K562 (cell line): ENCODE measurements around the gene PRDM16. TPM values are rescaled to one million over a fixed set of nuclear protein-coding genes. Genes with fewer than 3 reads are reported as not detected.

Experiments
- ATAC-seq: fragments of 200-7000 bp; cut with Tn5 transposase; 3 replicates; pipeline ENCODE4 v1.9.1; 2020; ENCODE audit warnings: moderate library complexity
- BruUV-seq: library from RNA; stranded (reverse); fragments of 400-500 nt; replicated peaks from 2 replicates; lab custom pipeline; 2021; lab: Mats Ljungman, UMichigan
- CTCF ChIA-PET: fragments of 300-600 bp; formaldehyde crosslinking; extraction: SDS; loops from one replicate; lab custom pipeline; 2021; ENCODE audit warnings: low intra/inter-chr PET ratio; lab: Yijun Ruan, JAX
- POLR2A ChIA-PET: fragments of 300-600, 350-650 bp; sonication (Branson Sonifier 250); formaldehyde crosslinking; extraction: SDS; loops from one replicate; lab custom pipeline; 2021; ENCODE audit warnings: antibody characterized with exemption, inconsistent platforms; lab: Yijun Ruan, JAX
- DNase-seq, 4 experiments: peaks; one replicate each; pipeline versions ENCODE4 v3.0.0 to v3.0.0-alpha.2; 2011 to 2018; ENCODE audit warnings: low spot score in 3 of 4, mixed read lengths in 3 of 4; ENCODE audit errors: extremely low read depth in 1 of 4
- FAIRE-seq: peaks from 2 replicates; lab custom pipeline; 2011; peaks lifted over from hg19 to GRCh38; lab: Jason Lieb, UNC
- H2AFZ ChIP-seq: 2 replicates; pipeline ENCODE4 v1.6.0; 2011; ENCODE audit warnings: low read depth, low read length, control low read depth, inconsistent platforms
- H3K27ac ChIP-seq: fragments of 200-600 bp; 3 replicates; pipeline ENCODE4 v1.8.0; 2011; ENCODE audit warnings: low read depth, mild to moderate bottlenecking, control low read depth, inconsistent platforms, low read length, moderate library complexity, mixed read lengths; ENCODE audit errors: extremely low read depth
- H3K27me3 ChIP-seq, 2 experiments: fragments of 300-600 bp in 1 of 2; 2 replicates in 1 of 2; 3 replicates in 1 of 2; pipeline versions ENCODE4 v1.6.0 to v1.8.0; 2011; ENCODE audit warnings: inconsistent platforms in 2 of 2, low read length in 2 of 2, mild to moderate bottlenecking in 1 of 2, mixed read lengths in 1 of 2, moderate library complexity in 1 of 2; ENCODE audit not compliant: control insufficient read depth in 2 of 2, insufficient read depth in 2 of 2
- H3K36me3 ChIP-seq: fragments of 300-600 bp; 3 replicates; pipeline ENCODE4 v1.8.0; 2011; ENCODE audit warnings: mild to moderate bottlenecking, low read length, inconsistent platforms; ENCODE audit not compliant: control insufficient read depth, insufficient read depth
- H3K4me1 ChIP-seq, 2 experiments: fragments of 200-600 bp in 1 of 2; replicated peaks in 1 of 2; 2 replicates in 1 of 2; 3 replicates in 1 of 2; pipeline versions ENCODE4 v1.5.1 to v1.8.0; 2011; ENCODE audit warnings: inconsistent platforms in 2 of 2, low read length in 2 of 2, mild to moderate bottlenecking in 1 of 2, mixed read lengths in 1 of 2, moderate library complexity in 1 of 2; ENCODE audit not compliant: control insufficient read depth in 2 of 2, insufficient read depth in 2 of 2
- H3K4me2 ChIP-seq: 2 replicates; pipeline ENCODE4 v1.6.1; 2011; ENCODE audit warnings: low read length, control low read depth, inconsistent platforms, mixed read lengths; ENCODE audit not compliant: insufficient read depth
- H3K4me3 ChIP-seq: fragments of 200-600 bp; sonication (generic), shearing (Covaris generic); 2 replicates; pipeline ENCODE4 v1.5.1; 2016; ENCODE audit warnings: control low read depth, inconsistent platforms
- H3K79me2 ChIP-seq: fragments of 200-600 bp; 3 replicates; pipeline ENCODE4 v1.8.0; 2011; ENCODE audit warnings: low read length, inconsistent platforms; ENCODE audit not compliant: control insufficient read depth, insufficient read depth
- H3K9ac ChIP-seq, 2 experiments: 2 replicates each; pipeline versions ENCODE4 v1.6.0 to v1.6.1; 2011; ENCODE audit warnings: low read depth in 2 of 2, low read length in 2 of 2, control low read depth in 1 of 2, inconsistent platforms in 1 of 2, mild to moderate bottlenecking in 1 of 2, mixed read lengths in 1 of 2; ENCODE audit not compliant: insufficient read depth in 1 of 2
- H3K9me1 ChIP-seq: one replicate; pipeline ENCODE4 v1.6.0; 2011; ENCODE audit warnings: inconsistent platforms, mild to moderate bottlenecking, low read length, moderate library complexity; ENCODE audit not compliant: control insufficient read depth, insufficient read depth
- H3K9me3 ChIP-seq: replicated peaks from 2 replicates; pipeline ENCODE4 v1.5.1; 2011; ENCODE audit warnings: low read depth, low read length, inconsistent platforms; ENCODE audit not compliant: control insufficient read depth, insufficient read depth
- H4K20me1 ChIP-seq: replicated peaks from 2 replicates; pipeline ENCODE4 v1.6.1; 2011; ENCODE audit warnings: low read length, inconsistent platforms, mixed read lengths; ENCODE audit not compliant: control insufficient read depth, insufficient read depth
- GATAD2B ChIP-seq: fragments of 450-650 bp; IDR thresholded peaks from 2 replicates; pipeline ENCODE4 v1.6.1; 2017; ENCODE audit warnings: mild to moderate bottlenecking, borderline replicate concordance
- KDM5B ChIP-seq: fragments of 200-600 bp; sonication (generic); IDR thresholded peaks from 2 replicates; pipeline ENCODE4 v1.6.1; 2012; ENCODE audit warnings: low read depth, mild to moderate bottlenecking, moderate library complexity, low read length, control low read depth, inconsistent platforms; ENCODE audit not compliant: insufficient replicate concordance
- L3MBTL2 ChIP-seq: fragments of 450-650 bp; IDR thresholded peaks from 2 replicates; pipeline ENCODE4 v1.6.1; 2016; ENCODE audit warnings: mild to moderate bottlenecking, moderate library complexity
- PYGO2 ChIP-seq: fragments of 450-650 bp; IDR thresholded peaks from 2 replicates; pipeline ENCODE4 v1.6.1; 2016; ENCODE audit warnings: mild to moderate bottlenecking, missing genetic modification characterization, moderate library complexity, missing compliant biosample characterization
- SMC3 ChIP-seq: conservative IDR thresholded peaks from 2 replicates; pipeline ENCODE4 v1.6.1; 2011; ENCODE audit warnings: low read depth, low read length, improper control_type of control experiment; ENCODE audit not compliant: insufficient read depth
- SNRNP70 ChIP-seq: fragments of 200-400 bp; formaldehyde crosslinking; optimal IDR thresholded peaks from 2 replicates; pipeline ENCODE3; 2017; ENCODE audit warnings: low read depth, low read length
- TEAD4 ChIP-seq, 2 experiments: sonication (generic) in 1 of 2; formaldehyde crosslinking in 1 of 2; IDR thresholded peaks; 2 replicates each; pipeline versions ENCODE4 v1.6.1 to v1.8.0; 2012 to 2022; ENCODE audit warnings: borderline replicate concordance in 1 of 2, inconsistent platforms in 1 of 2, low read length in 1 of 2, mild to moderate bottlenecking in 1 of 2, missing genetic modification reagents in 1 of 2
- ZNF57 ChIP-seq: fragments of 450-650 bp; formaldehyde crosslinking; IDR thresholded peaks from 2 replicates; pipeline ENCODE4 v1.4.0; 2020; ENCODE audit warnings: mild to moderate bottlenecking, moderate library complexity
- ZNF785 ChIP-seq: fragments of 250-450 bp; sonication (Bioruptor Pico); IDR thresholded peaks from 2 replicates; pipeline ENCODE4 v1.4.0; 2020; ENCODE audit warnings: mild to moderate bottlenecking
- WGBS: fragments of 100-300 bp; shearing (Covaris generic); methylation state at CpG from one replicate; pipeline ENCODE4 v1.1.6; 2016; ENCODE audit warnings: low coverage, mixed read lengths; ENCODE audit not compliant: insufficient coverage; ENCODE audit errors: missing lambda C conversion rate; 5-methylcytosine and 5-hydroxymethylcytosine counted together
- in situ Hi-C: fragments of 300-500 bp; cut with MboI; formaldehyde crosslinking; loops from 4 replicates; pipeline ENCODE4 v1.15.0; 2018; ENCODE audit warnings: inconsistent platforms, mixed read lengths
- intact Hi-C: fragments of 100-400 bp; cut with micrococcal nuclease; formaldehyde crosslinking; loops from 2 replicates; pipeline ENCODE4 v1.14.2; 2022
- polyA plus RNA-seq, 8 experiments: library from polyadenylated mRNA; depleted of rRNA in 4 of 8; stranded (reverse) in 5 of 8; unstranded in 3 of 8; fragments of >200 nt; fragmentation: Nextera tagmentation in 2 of 8; fragmentation: Illumina TruSeq in 1 of 8; extraction: Ambion mirVana in 2 of 8; extraction: Trizol in 1 of 8; gene quantifications; 2 replicates each; pipeline versions ENCODE4 v1.2.1 to v1.2.3, GENCODE V29; 2011 to 2014; ENCODE audit warnings: inconsistent platforms in 1 of 8, missing spikeins in 1 of 8
- total RNA-seq, 7 experiments: library from RNA; depleted of rRNA in 6 of 7; stranded (reverse); fragments of >200 nt in 6 of 7; fragmentation: Illumina TruSeq in 2 of 7; extraction: Trizol in 2 of 7; gene quantifications; 2 replicates each; pipeline versions ENCODE4 v1.2.1 to v1.2.3, GENCODE V29; 2011 to 2021; ENCODE audit warnings: low replicate concordance in 1 of 7
- TF ChIP-seq, protein P1 (sequence below): fragments of 450-650 bp; IDR thresholded peaks from 2 replicates; pipeline ENCODE4 v1.6.1; 2017; ENCODE audit warnings: antibody characterized with exemption, mild to moderate bottlenecking
- TF ChIP-seq, protein P2 (sequence below): fragments of 200-800 bp; sonication (Bioruptor generic); IDR thresholded peaks from 2 replicates; pipeline ENCODE4 v1.6.1; 2016; ENCODE audit warnings: missing genetic modification characterization, missing compliant biosample characterization

Gene PRDM16
- total and polyA plus RNA-seq, 9 of the 15 experiments (the other 6 are each of a cell fraction or from before 2014, with no cell fraction given) = 0.10 to 0.27 TPM; not detected in 7

DNA sequence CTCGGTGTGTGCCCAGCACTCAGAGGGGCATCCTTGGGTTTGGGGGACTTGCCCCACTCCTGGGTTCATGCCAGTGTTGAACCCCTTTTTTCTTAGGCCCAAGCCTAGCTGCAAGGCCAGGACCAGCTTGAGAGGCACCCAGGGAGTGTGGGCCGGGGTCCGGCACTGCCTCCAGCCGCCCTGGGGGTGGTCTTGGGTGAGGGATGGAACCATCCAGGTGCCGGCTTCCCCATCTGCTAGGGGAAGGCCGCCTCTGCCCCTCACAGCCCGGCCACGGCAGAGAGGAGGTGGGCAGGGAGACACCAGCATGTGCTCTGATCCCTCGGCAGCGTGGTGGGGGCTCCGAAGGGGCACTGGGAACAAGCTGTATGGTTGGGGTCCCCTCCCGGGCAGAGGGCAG lies 335.3 kb downstream of the PRDM16 start:
- no TSS peak for BruUV-seq

More for the DNA sequence above, 335.3 kb downstream of the PRDM16 start:
- no peak overlapping the region for H3K27ac ChIP-seq
- WGBS = 3% methylated on average over 12 of the region's 12 CpGs
- no peaks in the 10 kb centered on the region for H3K9me3 ChIP-seq
- FAIRE-seq (no peak), DNase-seq (no peak), ATAC-seq (no peak)
- ChIA-PET POLR2A (no interaction called here), CTCF (no interaction called here)
- no peak overlapping the region for H3K4me2 ChIP-seq
- no peak overlapping the region for H2AFZ ChIP-seq
- peaks cover 21 to 63% of the 10 kb centered on the region in 2 experiments; a peak in 4 of 5 replicates for H3K27me3 ChIP-seq
- in situ Hi-C loops (no loop called here), intact Hi-C loops (no loop called here)
- H3K4me1 ChIP-seq = peaks cover 0 to 19% of the 10 kb centered on the region in 2 experiments; a peak in 2 of 5 replicates
- no peaks in the 10 kb centered on the region for H3K79me2 ChIP-seq
- H3K4me3 ChIP-seq = no peak overlapping the region
- no peak for TF ChIP-seq L3MBTL2
- TF ChIP-seq PYGO2 (tag) = no peak
- TF ChIP-seq GATAD2B = no peak
- no peak for TF ChIP-seq ZNF785 (CRISPR knock-in tag)
- no peak for TF ChIP-seq SNRNP70
- no peak for TF ChIP-seq SMC3
- TF ChIP-seq KDM5B = no peak
- no peak for TF ChIP-seq ZNF57 (CRISPR knock-in tag)
- TF ChIP-seq, protein P1, sequence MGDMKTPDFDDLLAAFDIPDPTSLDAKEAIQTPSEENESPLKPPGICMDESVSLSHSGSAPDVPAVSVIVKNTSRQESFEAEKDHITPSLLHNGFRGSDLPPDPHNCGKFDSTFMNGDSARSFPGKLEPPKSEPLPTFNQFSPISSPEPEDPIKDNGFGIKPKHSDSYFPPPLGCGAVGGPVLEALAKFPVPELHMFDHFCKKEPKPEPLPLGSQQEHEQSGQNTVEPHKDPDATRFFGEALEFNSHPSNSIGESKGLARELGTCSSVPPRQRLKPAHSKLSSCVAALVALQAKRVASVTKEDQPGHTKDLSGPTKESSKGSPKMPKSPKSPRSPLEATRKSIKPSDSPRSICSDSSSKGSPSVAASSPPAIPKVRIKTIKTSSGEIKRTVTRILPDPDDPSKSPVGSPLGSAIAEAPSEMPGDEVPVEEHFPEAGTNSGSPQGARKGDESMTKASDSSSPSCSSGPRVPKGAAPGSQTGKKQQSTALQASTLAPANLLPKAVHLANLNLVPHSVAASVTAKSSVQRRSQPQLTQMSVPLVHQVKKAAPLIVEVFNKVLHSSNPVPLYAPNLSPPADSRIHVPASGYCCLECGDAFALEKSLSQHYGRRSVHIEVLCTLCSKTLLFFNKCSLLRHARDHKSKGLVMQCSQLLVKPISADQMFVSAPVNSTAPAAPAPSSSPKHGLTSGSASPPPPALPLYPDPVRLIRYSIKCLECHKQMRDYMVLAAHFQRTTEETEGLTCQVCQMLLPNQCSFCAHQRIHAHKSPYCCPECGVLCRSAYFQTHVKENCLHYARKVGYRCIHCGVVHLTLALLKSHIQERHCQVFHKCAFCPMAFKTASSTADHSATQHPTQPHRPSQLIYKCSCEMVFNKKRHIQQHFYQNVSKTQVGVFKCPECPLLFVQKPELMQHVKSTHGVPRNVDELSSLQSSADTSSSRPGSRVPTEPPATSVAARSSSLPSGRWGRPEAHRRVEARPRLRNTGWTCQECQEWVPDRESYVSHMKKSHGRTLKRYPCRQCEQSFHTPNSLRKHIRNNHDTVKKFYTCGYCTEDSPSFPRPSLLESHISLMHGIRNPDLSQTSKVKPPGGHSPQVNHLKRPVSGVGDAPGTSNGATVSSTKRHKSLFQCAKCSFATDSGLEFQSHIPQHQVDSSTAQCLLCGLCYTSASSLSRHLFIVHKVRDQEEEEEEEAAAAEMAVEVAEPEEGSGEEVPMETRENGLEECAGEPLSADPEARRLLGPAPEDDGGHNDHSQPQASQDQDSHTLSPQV = no peak
- TF ChIP-seq, protein P2, sequence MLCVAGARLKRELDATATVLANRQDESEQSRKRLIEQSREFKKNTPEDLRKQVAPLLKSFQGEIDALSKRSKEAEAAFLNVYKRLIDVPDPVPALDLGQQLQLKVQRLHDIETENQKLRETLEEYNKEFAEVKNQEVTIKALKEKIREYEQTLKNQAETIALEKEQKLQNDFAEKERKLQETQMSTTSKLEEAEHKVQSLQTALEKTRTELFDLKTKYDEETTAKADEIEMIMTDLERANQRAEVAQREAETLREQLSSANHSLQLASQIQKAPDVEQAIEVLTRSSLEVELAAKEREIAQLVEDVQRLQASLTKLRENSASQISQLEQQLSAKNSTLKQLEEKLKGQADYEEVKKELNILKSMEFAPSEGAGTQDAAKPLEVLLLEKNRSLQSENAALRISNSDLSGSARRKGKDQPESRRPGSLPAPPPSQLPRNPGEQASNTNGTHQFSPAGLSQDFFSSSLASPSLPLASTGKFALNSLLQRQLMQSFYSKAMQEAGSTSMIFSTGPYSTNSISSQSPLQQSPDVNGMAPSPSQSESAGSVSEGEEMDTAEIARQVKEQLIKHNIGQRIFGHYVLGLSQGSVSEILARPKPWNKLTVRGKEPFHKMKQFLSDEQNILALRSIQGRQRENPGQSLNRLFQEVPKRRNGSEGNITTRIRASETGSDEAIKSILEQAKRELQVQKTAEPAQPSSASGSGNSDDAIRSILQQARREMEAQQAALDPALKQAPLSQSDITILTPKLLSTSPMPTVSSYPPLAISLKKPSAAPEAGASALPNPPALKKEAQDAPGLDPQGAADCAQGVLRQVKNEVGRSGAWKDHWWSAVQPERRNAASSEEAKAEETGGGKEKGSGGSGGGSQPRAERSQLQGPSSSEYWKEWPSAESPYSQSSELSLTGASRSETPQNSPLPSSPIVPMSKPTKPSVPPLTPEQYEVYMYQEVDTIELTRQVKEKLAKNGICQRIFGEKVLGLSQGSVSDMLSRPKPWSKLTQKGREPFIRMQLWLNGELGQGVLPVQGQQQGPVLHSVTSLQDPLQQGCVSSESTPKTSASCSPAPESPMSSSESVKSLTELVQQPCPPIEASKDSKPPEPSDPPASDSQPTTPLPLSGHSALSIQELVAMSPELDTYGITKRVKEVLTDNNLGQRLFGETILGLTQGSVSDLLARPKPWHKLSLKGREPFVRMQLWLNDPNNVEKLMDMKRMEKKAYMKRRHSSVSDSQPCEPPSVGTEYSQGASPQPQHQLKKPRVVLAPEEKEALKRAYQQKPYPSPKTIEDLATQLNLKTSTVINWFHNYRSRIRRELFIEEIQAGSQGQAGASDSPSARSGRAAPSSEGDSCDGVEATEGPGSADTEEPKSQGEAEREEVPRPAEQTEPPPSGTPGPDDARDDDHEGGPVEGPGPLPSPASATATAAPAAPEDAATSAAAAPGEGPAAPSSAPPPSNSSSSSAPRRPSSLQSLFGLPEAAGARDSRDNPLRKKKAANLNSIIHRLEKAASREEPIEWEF (CRISPR knock-in tag) = no peak
- TF ChIP-seq TEAD4 (IDR thresholded peaks at IDR 0.05; ENCODE audit: low read length) = no peak
- TF ChIP-seq TEAD4 (CRISPR knock-in tag; IDR thresholded peaks at IDR 0.05; ENCODE audit: borderline replicate concordance) = no peak
- peaks cover 5% of the 10 kb centered on the region for H4K20me1 ChIP-seq
- no peaks in the 10 kb centered on the region for H3K9me1 ChIP-seq
- H3K9ac ChIP-seq = peak overlapping the region in 1 of 2 experiments; percentile 9; a peak in 1 of 4 replicates
- no peaks in the 10 kb centered on the region for H3K36me3 ChIP-seq
